ENCODE results near the gene DYNC1LI1.

DYNC1LI1 gene

GRCh38 chr3:32545305-32545704, 25.4 kb downstream of the DYNC1LI1 start:
- DNase-seq (ENCODE audit: low read depth) = no peak
- TF ChIP-seq CTCF (conservative IDR thresholded peaks at IDR 0.05; ENCODE audit: low read depth, low read length) = no peak
- H3K4me3 ChIP-seq (ENCODE audit: low read depth, low read length) = no peak overlapping the region

- TF ChIP-seq CTCF (conservative IDR thresholded peaks at IDR 0.05; ENCODE audit: low read depth, low read length) = no peak
- DNase-seq (ENCODE audit: low read depth) = peak; percentile 28
- no peak overlapping the region for H3K4me3 ChIP-seq (ENCODE audit: low read depth, low read length)
Measured at GRCh38 chr3:32544894-32545293, 25.8 kb downstream of the DYNC1LI1 start.

- DNase-seq (ENCODE audit: low read depth) = no peak
- no peak overlapping the region for H3K4me3 ChIP-seq (ENCODE audit: low read depth, low read length)
- TF ChIP-seq CTCF (conservative IDR thresholded peaks at IDR 0.05; ENCODE audit: low read depth, low read length) = no peak
Measured at GRCh38 chr3:32542807-32543206, 27.9 kb downstream of the DYNC1LI1 start.

GRCh38 chr3:32540899-32541298, 29.8 kb downstream of the DYNC1LI1 start:
- no peak for TF ChIP-seq CTCF (conservative IDR thresholded peaks at IDR 0.05; ENCODE audit: low read depth, low read length)
- DNase-seq (ENCODE audit: low read depth) = no peak
- H3K4me3 ChIP-seq (ENCODE audit: low read depth, low read length) = no peak overlapping the region

GRCh38 chr3:32532434-32532833, 38.2 kb downstream of the DYNC1LI1 start:
- DNase-seq (ENCODE audit: low read depth) = peak; percentile 12
- no peak for TF ChIP-seq CTCF (conservative IDR thresholded peaks at IDR 0.05; ENCODE audit: low read depth, low read length)
- H3K4me3 ChIP-seq (ENCODE audit: low read depth, low read length) = no peak overlapping the region

- no peak overlapping the region for H3K4me3 ChIP-seq (ENCODE audit: low read depth, low read length)
- no peak for TF ChIP-seq CTCF (conservative IDR thresholded peaks at IDR 0.05; ENCODE audit: low read depth, low read length)
- peak; percentile 23 for DNase-seq (ENCODE audit: low read depth)
Measured at GRCh38 chr3:32531010-32531647, 39.5 kb downstream of the DYNC1LI1 start.

GRCh38 chr3:32525720-32526119, 44.9 kb downstream of the DYNC1LI1 start:
- no peak for TF ChIP-seq CTCF (conservative IDR thresholded peaks at IDR 0.05; ENCODE audit: low read depth, low read length)
- no peak for DNase-seq (ENCODE audit: low read depth)
- no peak overlapping the region for H3K4me3 ChIP-seq (ENCODE audit: low read depth, low read length)
